HCT116 (cell line): ENCODE data around the gene USP48. TPM values are rescaled to one million over a fixed set of nuclear protein-coding genes. Genes with fewer than 3 reads are reported as not detected.

Experiments
- ATAC-seq: fragments of 200-7000 bp; cut with Tn5 transposase; 2 replicates; pipeline ENCODE4 v1.9.1; 2020; ENCODE audit warnings: mild to moderate bottlenecking, moderate library complexity
- BruUV-seq: library from RNA; stranded (reverse); fragments of 400-500 nt; replicated peaks from 2 replicates; lab custom pipeline; 2021; lab: Mats Ljungman, UMichigan
- CTCF ChIA-PET: fragments of 300-600 bp; sonication (Branson Sonifier 250); formaldehyde crosslinking; loops from one replicate; lab custom pipeline; 2021; ENCODE audit warnings: antibody characterized with exemption; lab: Charles Lee
- POLR2A ChIA-PET: fragments of 300-600, 350-600 bp; sonication (Branson Sonifier 250); formaldehyde crosslinking; loops from one replicate; lab custom pipeline; 2021; ENCODE audit warnings: antibody characterized with exemption; lab: Charles Lee
- RAD21 ChIA-PET, 2 experiments: fragments of 300-600 bp; sonication (Branson Sonifier 250); formaldehyde crosslinking; loops; one replicate each; lab custom pipeline; 2023; ENCODE audit warnings: low total read pairs in 2 of 2; ENCODE audit not compliant: uncharacterized antibody in 2 of 2, unreplicated experiment in 2 of 2, low non-redundant PET in 1 of 2; lab: Charles Lee
- DNase-seq: peaks from one replicate; pipeline ENCODE4 v3.0.0-alpha.2; 2010; ENCODE audit warnings: low read depth, low spot score
- H2AFZ ChIP-seq: fragments of 200-600 bp; shearing (Covaris generic), sonication (generic); 2 replicates; pipeline ENCODE4 v1.6.1; 2017; ENCODE audit warnings: low read depth, mixed run types, mixed read lengths, antibody characterized with exemption, low read length; ENCODE audit not compliant: poor library complexity, severe bottlenecking
- H3K27ac ChIP-seq: 2 replicates; pipeline ENCODE4 v1.5.1; 2012; ENCODE audit warnings: low read depth, low read length
- H3K27me3 ChIP-seq: fragments of 200-600 bp; sonication (generic); 2 replicates; pipeline ENCODE4 v1.6.1; 2016; ENCODE audit warnings: mixed run types, low read length, mixed read lengths; ENCODE audit not compliant: insufficient read depth
- H3K36me3 ChIP-seq, 2 experiments: fragments of 200-500 bp in 1 of 2; fragments of 200-600 bp in 1 of 2; sonication (Bioruptor generic) in 1 of 2; sonication (generic) in 1 of 2; 2 replicates each; pipeline versions ENCODE4 v1.5.1 to v1.6.1; 2014 to 2016; ENCODE audit warnings: low read length in 2 of 2, inconsistent platforms in 1 of 2, mixed read lengths in 1 of 2, mixed run types in 1 of 2; ENCODE audit not compliant: insufficient read depth in 2 of 2, control insufficient read depth in 1 of 2
- H3K4me1 ChIP-seq, 2 experiments: fragments of 200-600 bp in 1 of 2; sonication (generic) in 1 of 2; 2 replicates each; pipeline versions ENCODE4 v1.5.1 to v1.6.1; 2012 to 2017; ENCODE audit warnings: low read length in 2 of 2, inconsistent platforms in 1 of 2, mild to moderate bottlenecking in 1 of 2, mixed read lengths in 1 of 2, mixed run types in 1 of 2, moderate library complexity in 1 of 2; ENCODE audit not compliant: insufficient read depth in 2 of 2, control insufficient read depth in 1 of 2
- H3K4me2 ChIP-seq: fragments of 200-600 bp; sonication (generic); 2 replicates; pipeline ENCODE4 v1.6.1; 2017; ENCODE audit warnings: mixed run types, low read length, mixed read lengths
- H3K4me3 ChIP-seq, 2 experiments: fragments of 200-600 bp in 1 of 2; sonication (generic) in 1 of 2; replicated peaks in 1 of 2; 2 replicates each; pipeline ENCODE4 v1.5.1; 2011 to 2016; ENCODE audit warnings: low read length in 2 of 2, control low read depth in 1 of 2, low read depth in 1 of 2, mild to moderate bottlenecking in 1 of 2, mixed read lengths in 1 of 2, mixed run types in 1 of 2
- H3K79me2 ChIP-seq: fragments of 200-600 bp; sonication (generic); 2 replicates; pipeline ENCODE4 v1.6.1; 2017; ENCODE audit warnings: mild to moderate bottlenecking, mixed run types, low read length, moderate library complexity, mixed read lengths; ENCODE audit not compliant: insufficient read depth
- H3K9ac ChIP-seq: fragments of 200-600 bp; sonication (generic); 2 replicates; pipeline ENCODE4 v1.6.1; 2016; ENCODE audit warnings: low read length, mixed read lengths
- H3K9me2 ChIP-seq: fragments of 200-600 bp; sonication (generic), shearing (Covaris generic); 2 replicates; pipeline ENCODE4 v1.6.1; 2017; ENCODE audit warnings: mixed run types, mild to moderate bottlenecking, moderate library complexity; ENCODE audit not compliant: insufficient read depth
- H3K9me3 ChIP-seq, 2 experiments: fragments of 200-500 bp in 1 of 2; fragments of 200-600 bp in 1 of 2; sonication (Bioruptor generic) in 1 of 2; sonication (generic) in 1 of 2; 2 replicates each; pipeline ENCODE4 v1.6.1; 2014 to 2017; ENCODE audit warnings: low read length in 2 of 2, mixed read lengths in 2 of 2, inconsistent platforms in 1 of 2, low read depth in 1 of 2, mild to moderate bottlenecking in 1 of 2, mixed run types in 1 of 2, moderate library complexity in 1 of 2; ENCODE audit not compliant: control insufficient read depth in 1 of 2, insufficient read depth in 1 of 2
- H4K20me1 ChIP-seq: fragments of 200-600 bp; sonication (generic), shearing (Covaris generic); 2 replicates; pipeline ENCODE4 v1.6.1; 2017; ENCODE audit warnings: mixed run types, mild to moderate bottlenecking, moderate library complexity; ENCODE audit not compliant: insufficient read depth
- CBX3 ChIP-seq: IDR thresholded peaks from 2 replicates; pipeline ENCODE4 v1.6.1; 2012; ENCODE audit warnings: low read depth
- CEBPB ChIP-seq: IDR thresholded peaks from 2 replicates; pipeline ENCODE4 v1.6.1; 2012; ENCODE audit warnings: low read depth
- EGR1 ChIP-seq: IDR thresholded peaks from 2 replicates; pipeline ENCODE4 v1.6.1; 2012; ENCODE audit warnings: low read depth
- ELF1 ChIP-seq: IDR thresholded peaks from 2 replicates; pipeline ENCODE4 v1.6.1; 2012; ENCODE audit warnings: low read depth, borderline replicate concordance
- POLR2A ChIP-seq: IDR thresholded peaks from 2 replicates; pipeline ENCODE4 v1.7.0; 2011; ENCODE audit warnings: borderline replicate concordance; ENCODE audit not compliant: insufficient read depth, insufficient read length; ENCODE audit errors: extremely low read depth
- POLR2AphosphoS5 ChIP-seq: IDR thresholded peaks from 2 replicates; pipeline ENCODE4 v1.6.1; 2011; ENCODE audit warnings: mild to moderate bottlenecking, low read depth, low read length, moderate library complexity
- RAD21 ChIP-seq: IDR thresholded peaks from 2 replicates; pipeline ENCODE4 v1.6.1; 2012; ENCODE audit warnings: low read depth, mild to moderate bottlenecking
- SIN3A ChIP-seq: IDR thresholded peaks from 2 replicates; pipeline ENCODE4 v1.6.1; 2012; ENCODE audit warnings: low read depth
- SP1 ChIP-seq: IDR thresholded peaks from 2 replicates; pipeline ENCODE4 v1.6.1; 2012; ENCODE audit warnings: low read depth
- TCF7L2 ChIP-seq: IDR thresholded peaks from 2 replicates; pipeline ENCODE4 v1.7.0; 2011; ENCODE audit warnings: borderline replicate concordance, inconsistent platforms; ENCODE audit not compliant: insufficient read depth, insufficient read length; ENCODE audit errors: extremely low read depth
- ZFX ChIP-seq: fragments of 450-650 bp; IDR thresholded peaks from 2 replicates; pipeline ENCODE4 v1.6.1; 2017
- ZNF274 ChIP-seq: fragments of 200-500 bp; sonication (Bioruptor generic); IDR thresholded peaks from 2 replicates; pipeline ENCODE4 v1.6.1; 2014; ENCODE audit warnings: mild to moderate bottlenecking, low read depth, low read length, inconsistent platforms
- intact Hi-C: fragments of 100-400 bp; cut with micrococcal nuclease; formaldehyde crosslinking; loops from 2 replicates; pipeline ENCODE4 v1.10.0; 2022
- total RNA-seq: library from RNA; stranded (reverse); gene quantifications from one replicate; pipeline ENCODE4 v1.2.1, GENCODE V29; 2021; ENCODE audit not compliant: unreplicated experiment
- TF ChIP-seq, protein P1 (sequence below): IDR thresholded peaks from 2 replicates; pipeline ENCODE4 v1.6.1; 2012
- TF ChIP-seq, protein P2 (sequence below): IDR thresholded peaks from 2 replicates; pipeline ENCODE4 v1.6.1; 2012
- TF ChIP-seq, protein P3 (sequence below): IDR thresholded peaks from 2 replicates; pipeline ENCODE4 v1.6.1; 2012; ENCODE audit warnings: low read depth

USP48 gene
- total RNA-seq, 1 experiment from 2014 or later: 54.8 TPM

DNA sequence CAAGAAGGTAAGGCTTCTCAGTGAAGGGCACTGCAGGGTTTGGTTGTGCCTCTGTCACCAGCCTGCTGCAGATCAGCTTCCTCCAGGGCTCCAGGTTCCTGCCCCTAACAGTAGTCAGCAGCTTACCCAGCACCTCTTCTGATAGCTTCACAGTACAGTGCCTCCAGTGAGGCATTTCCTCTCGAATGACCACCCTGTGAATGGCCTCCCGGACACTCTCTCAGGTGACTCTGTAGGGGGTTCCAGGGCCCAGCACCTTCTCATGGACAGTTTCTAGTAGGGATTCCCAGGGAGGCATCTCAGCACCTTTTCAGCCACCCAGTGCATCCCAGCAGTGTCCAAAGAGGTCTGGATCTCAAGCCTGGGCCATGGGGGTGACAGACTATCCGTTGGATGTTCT is 28.4 kb downstream of the USP48 start:
- Histone ChIP-seq H3K4me3 (no peak overlapping the region), H3K9me3 (no peaks in the 10 kb centered on the region), H3K27me3 (no peaks in the 10 kb centered on the region), H3K4me1 (no peaks in the 10 kb centered on the region), H3K4me2 (no peak overlapping the region), H2AFZ (no peak overlapping the region), H3K27ac (no peak overlapping the region), H3K9ac (no peak overlapping the region), H4K20me1 (peaks cover 3% of the 10 kb centered on the region; the same call in 1 of the 2 replicates), H3K9me2 (no peaks in the 10 kb centered on the region), H3K79me2 (peaks cover 34% of the 10 kb centered on the region), H3K36me3 (peaks cover 10 to 17% of the 10 kb centered on the region in 2 experiments; a peak in 3 of 4 replicates)
- CTCF ChIA-PET: no interaction called here
- no TSS peak for BruUV-seq
- intact Hi-C loops: no loop called here
- POLR2A ChIA-PET: interaction anchor here (0.6 kb wide), 1 partner anchor 68 kb away, joined by 5 read pairs; no protein-coding TSS in a partner anchor
- ATAC-seq: no peak
- TF ChIP-seq SP1 (no peak), ZNF274 (no peak), POLR2AphosphoS5 (no peak), ZFX (no peak), TCF7L2 (no peak), POLR2A (no peak), EGR1 (no peak), CEBPB (no peak), ELF1 (no peak), SIN3A (no peak), CBX3 (no peak), RAD21 (no peak)
- TF ChIP-seq, protein P1, sequence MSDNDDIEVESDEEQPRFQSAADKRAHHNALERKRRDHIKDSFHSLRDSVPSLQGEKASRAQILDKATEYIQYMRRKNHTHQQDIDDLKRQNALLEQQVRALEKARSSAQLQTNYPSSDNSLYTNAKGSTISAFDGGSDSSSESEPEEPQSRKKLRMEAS: no peak
- TF ChIP-seq, protein P2, sequence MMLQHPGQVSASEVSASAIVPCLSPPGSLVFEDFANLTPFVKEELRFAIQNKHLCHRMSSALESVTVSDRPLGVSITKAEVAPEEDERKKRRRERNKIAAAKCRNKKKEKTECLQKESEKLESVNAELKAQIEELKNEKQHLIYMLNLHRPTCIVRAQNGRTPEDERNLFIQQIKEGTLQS: no peak
- TF ChIP-seq, protein P3, sequence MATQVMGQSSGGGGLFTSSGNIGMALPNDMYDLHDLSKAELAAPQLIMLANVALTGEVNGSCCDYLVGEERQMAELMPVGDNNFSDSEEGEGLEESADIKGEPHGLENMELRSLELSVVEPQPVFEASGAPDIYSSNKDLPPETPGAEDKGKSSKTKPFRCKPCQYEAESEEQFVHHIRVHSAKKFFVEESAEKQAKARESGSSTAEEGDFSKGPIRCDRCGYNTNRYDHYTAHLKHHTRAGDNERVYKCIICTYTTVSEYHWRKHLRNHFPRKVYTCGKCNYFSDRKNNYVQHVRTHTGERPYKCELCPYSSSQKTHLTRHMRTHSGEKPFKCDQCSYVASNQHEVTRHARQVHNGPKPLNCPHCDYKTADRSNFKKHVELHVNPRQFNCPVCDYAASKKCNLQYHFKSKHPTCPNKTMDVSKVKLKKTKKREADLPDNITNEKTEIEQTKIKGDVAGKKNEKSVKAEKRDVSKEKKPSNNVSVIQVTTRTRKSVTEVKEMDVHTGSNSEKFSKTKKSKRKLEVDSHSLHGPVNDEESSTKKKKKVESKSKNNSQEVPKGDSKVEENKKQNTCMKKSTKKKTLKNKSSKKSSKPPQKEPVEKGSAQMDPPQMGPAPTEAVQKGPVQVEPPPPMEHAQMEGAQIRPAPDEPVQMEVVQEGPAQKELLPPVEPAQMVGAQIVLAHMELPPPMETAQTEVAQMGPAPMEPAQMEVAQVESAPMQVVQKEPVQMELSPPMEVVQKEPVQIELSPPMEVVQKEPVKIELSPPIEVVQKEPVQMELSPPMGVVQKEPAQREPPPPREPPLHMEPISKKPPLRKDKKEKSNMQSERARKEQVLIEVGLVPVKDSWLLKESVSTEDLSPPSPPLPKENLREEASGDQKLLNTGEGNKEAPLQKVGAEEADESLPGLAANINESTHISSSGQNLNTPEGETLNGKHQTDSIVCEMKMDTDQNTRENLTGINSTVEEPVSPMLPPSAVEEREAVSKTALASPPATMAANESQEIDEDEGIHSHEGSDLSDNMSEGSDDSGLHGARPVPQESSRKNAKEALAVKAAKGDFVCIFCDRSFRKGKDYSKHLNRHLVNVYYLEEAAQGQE: no peak
- RAD21 ChIA-PET: no interaction called here
- DNase-seq: no peak
